Endothelial cell of umbilical vein (primary cell): ENCODE results near the gene SMC6. TPM values are rescaled to one million over a fixed set of nuclear protein-coding genes. Genes with fewer than 3 reads are reported as not detected.

Experiments
- BruUV-seq: library from RNA; stranded (reverse); fragments of 400-500 nt; replicated peaks from 2 replicates; lab custom pipeline; 2021; lab: Mats Ljungman, UMichigan
- CTCF ChIA-PET: fragments of 300-600, 350-600 bp; sonication (Branson Sonifier 250); formaldehyde crosslinking; loops from one replicate; lab custom pipeline; 2021; ENCODE audit warnings: antibody characterized with exemption, inconsistent platforms; lab: Charles Lee
- POLR2A ChIA-PET: fragments of 300-600, 350-600 bp; sonication (Branson Sonifier 250); formaldehyde crosslinking; loops from one replicate; lab custom pipeline; 2021; ENCODE audit warnings: antibody characterized with exemption, inconsistent platforms; lab: Charles Lee
- DNase-seq: peaks from one replicate; pipeline ENCODE4 v3.0.0-alpha.2; 2011; ENCODE audit warnings: low read depth, low spot score
- FAIRE-seq: peaks from 2 replicates; lab custom pipeline; 2011; peaks lifted over from hg19 to GRCh38; lab: Jason Lieb, UNC
- H2AFZ ChIP-seq: 2 replicates; pipeline ENCODE4 v1.6.0; 2012; ENCODE audit warnings: low read depth, low read length, control low read depth, inconsistent platforms
- H3K27ac ChIP-seq: 2 replicates; pipeline ENCODE4 v1.5.1; 2011; ENCODE audit warnings: low read depth, mild to moderate bottlenecking, control low read depth, low read length, moderate library complexity; ENCODE audit not compliant: insufficient read depth
- H3K27me3 ChIP-seq, 2 experiments: 2 replicates each; pipeline versions ENCODE4 v1.6.0 to v1.6.1; 2011; ENCODE audit warnings: low read length in 2 of 2, mixed read lengths in 1 of 2; ENCODE audit not compliant: control insufficient read depth in 2 of 2, insufficient read depth in 2 of 2
- H3K36me3 ChIP-seq, 2 experiments: 2 replicates in 1 of 2; 3 replicates in 1 of 2; pipeline ENCODE4 v1.5.1; 2011; ENCODE audit warnings: low read length in 2 of 2, mild to moderate bottlenecking in 1 of 2, moderate library complexity in 1 of 2; ENCODE audit not compliant: control insufficient read depth in 2 of 2, insufficient read depth in 2 of 2; ENCODE audit errors: extremely low read depth in 1 of 2
- H3K4me1 ChIP-seq: 3 replicates; pipeline ENCODE4 v1.5.1; 2011; ENCODE audit warnings: mild to moderate bottlenecking, low read length; ENCODE audit not compliant: control insufficient read depth, insufficient read depth; ENCODE audit errors: extremely low read depth
- H3K4me2 ChIP-seq: 2 replicates; pipeline ENCODE4 v1.6.1; 2011; ENCODE audit warnings: low read length, control low read depth, mixed read lengths; ENCODE audit not compliant: insufficient read depth
- H3K4me3 ChIP-seq, 3 experiments: fragments of 200-600 bp in 1 of 3; sonication (generic), shearing (Covaris generic) in 1 of 3; replicated peaks in 1 of 3; 2 replicates each; pipeline ENCODE4 v1.5.1; 2011 to 2016; ENCODE audit warnings: control low read depth in 3 of 3, low read length in 3 of 3, mild to moderate bottlenecking in 2 of 3, inconsistent platforms in 1 of 3, low read depth in 1 of 3, moderate library complexity in 1 of 3; ENCODE audit not compliant: insufficient read depth in 1 of 3
- H3K79me2 ChIP-seq: 2 replicates; pipeline ENCODE4 v1.6.0; 2012; ENCODE audit warnings: low read length, inconsistent platforms; ENCODE audit not compliant: control insufficient read depth, insufficient read depth
- H3K9ac ChIP-seq: replicated peaks from 2 replicates; pipeline ENCODE3; 2011; ENCODE audit warnings: low read length, control low read depth; ENCODE audit not compliant: insufficient read depth; ENCODE audit errors: extremely low read depth
- H3K9me1 ChIP-seq: replicated peaks from 3 replicates; pipeline ENCODE4 v1.6.0; 2011; ENCODE audit warnings: mild to moderate bottlenecking, low read length; ENCODE audit not compliant: control insufficient read depth, insufficient read depth; ENCODE audit errors: extremely low read depth
- H3K9me3 ChIP-seq: replicated peaks from 2 replicates; pipeline ENCODE4 v1.5.1; 2012; ENCODE audit warnings: low read length, inconsistent platforms; ENCODE audit not compliant: control insufficient read depth, insufficient read depth
- H4K20me1 ChIP-seq: replicated peaks from 2 replicates; pipeline ENCODE3; 2011; ENCODE audit warnings: mild to moderate bottlenecking, low read length; ENCODE audit not compliant: control insufficient read depth, insufficient read depth; ENCODE audit errors: extremely low read depth
- EZH2 ChIP-seq: IDR thresholded peaks from 2 replicates; pipeline ENCODE4 v1.6.1; 2012; ENCODE audit warnings: borderline replicate concordance, low read depth, mild to moderate bottlenecking, moderate library complexity, low read length, inconsistent platforms; ENCODE audit not compliant: severe bottlenecking
- FOS ChIP-seq: IDR thresholded peaks from 2 replicates; pipeline ENCODE4 v1.6.1; 2011; ENCODE audit warnings: mild to moderate bottlenecking, low read length, moderate library complexity, borderline replicate concordance; ENCODE audit not compliant: insufficient read depth
- GATA2 ChIP-seq: IDR thresholded peaks from 2 replicates; pipeline ENCODE4 v1.7.0; 2011; ENCODE audit warnings: low read depth, mild to moderate bottlenecking, moderate library complexity, mixed read lengths, low read length; ENCODE audit not compliant: insufficient read length, insufficient read depth
- JUN ChIP-seq: IDR thresholded peaks from 2 replicates; pipeline ENCODE4 v1.6.1; 2011; ENCODE audit warnings: borderline replicate concordance, low read depth; ENCODE audit not compliant: insufficient read length, insufficient read depth
- MYC ChIP-seq: IDR thresholded peaks from one replicate; pipeline ENCODE4 v1.6.1; 2011; ENCODE audit warnings: mild to moderate bottlenecking, low read depth, low read length
- POLR2A ChIP-seq: IDR thresholded peaks from 2 replicates; pipeline ENCODE4 v1.6.1; 2012; ENCODE audit warnings: low read depth, mild to moderate bottlenecking, control low read depth, low read length
- POLR2AphosphoS5 ChIP-seq: IDR thresholded peaks from 2 replicates; pipeline ENCODE4 v1.6.1; 2012; ENCODE audit warnings: low read depth, mild to moderate bottlenecking, control low read depth, low read length, moderate library complexity; ENCODE audit not compliant: insufficient read depth
- dilution Hi-C: fragments of 300-500 bp; cut with MboI; formaldehyde crosslinking; loops from one replicate; pipeline ENCODE4 v1.15.0; 2019; ENCODE audit warnings: low sequenced_read_pairs; ENCODE audit not compliant: extremely low pct_ligation_motif_present
- intact Hi-C: fragments of 100-400 bp; cut with micrococcal nuclease; formaldehyde crosslinking; loops from one replicate; pipeline ENCODE4 v1.10.0; 2022
- polyA plus RNA-seq, 4 experiments: library from polyadenylated mRNA; depleted of rRNA in 3 of 4; stranded (reverse) in 3 of 4; unstranded in 1 of 4; fragments of >200 nt; gene quantifications; 2 replicates each; pipeline versions ENCODE4 v1.2.1 to v1.2.3, GENCODE V29; 2011 to 2012; ENCODE audit warnings: missing spikeins in 1 of 4
- total RNA-seq: library from RNA; stranded (reverse); gene quantifications from 2 replicates; pipeline ENCODE4 v1.2.3, GENCODE V29; 2021
- TF ChIP-seq, protein P1 (sequence below), 2 donors: IDR thresholded peaks; 1 replicate in 1 of 2; 2 replicates in 1 of 2; pipeline ENCODE4 v1.5.1; 2011; ENCODE audit warnings: low read length in 2 of 2, mild to moderate bottlenecking in 2 of 2, moderate library complexity in 2 of 2, control low read depth in 1 of 2, inconsistent platforms in 1 of 2, low read depth in 1 of 2; ENCODE audit not compliant: insufficient read depth in 1 of 2; ENCODE audit errors: extremely low read depth in 1 of 2
- TF ChIP-seq, protein P2 (sequence below): IDR thresholded peaks from 2 replicates; pipeline ENCODE4 v1.6.1; 2011; ENCODE audit not compliant: insufficient read depth, insufficient read length

SMC6 gene
- total and polyA plus RNA-seq, 2 donors (not counting 3 experiments of a cell fraction or from before 2014, with no cell fraction given), result 7.7 to 38.3 TPM

DNA sequence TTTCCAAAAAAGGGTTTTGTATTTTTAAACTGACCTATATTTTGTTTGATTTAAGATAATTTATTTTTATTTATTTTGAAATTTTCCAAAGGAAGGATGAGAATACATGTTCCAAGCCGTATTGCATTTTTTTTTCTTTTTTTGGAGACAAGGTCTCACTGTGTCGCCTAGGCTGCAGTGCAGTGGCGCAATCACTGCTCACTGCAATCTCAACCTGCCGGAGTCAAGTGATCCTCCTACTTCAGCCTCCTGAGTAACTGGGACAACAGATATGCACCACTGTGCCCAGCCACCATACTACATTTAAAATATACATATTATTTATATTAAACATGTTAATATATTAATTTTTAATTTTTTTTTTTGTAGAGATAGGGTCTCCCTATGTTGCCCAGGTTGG lies 15.3 kb upstream of the SMC6 start:
- TF ChIP-seq EZH2 (no peak), JUN (no peak), POLR2A (no peak), GATA2 (no peak), FOS (no peak), MYC (no peak), POLR2AphosphoS5 (no peak)
- TF ChIP-seq, protein P1, sequence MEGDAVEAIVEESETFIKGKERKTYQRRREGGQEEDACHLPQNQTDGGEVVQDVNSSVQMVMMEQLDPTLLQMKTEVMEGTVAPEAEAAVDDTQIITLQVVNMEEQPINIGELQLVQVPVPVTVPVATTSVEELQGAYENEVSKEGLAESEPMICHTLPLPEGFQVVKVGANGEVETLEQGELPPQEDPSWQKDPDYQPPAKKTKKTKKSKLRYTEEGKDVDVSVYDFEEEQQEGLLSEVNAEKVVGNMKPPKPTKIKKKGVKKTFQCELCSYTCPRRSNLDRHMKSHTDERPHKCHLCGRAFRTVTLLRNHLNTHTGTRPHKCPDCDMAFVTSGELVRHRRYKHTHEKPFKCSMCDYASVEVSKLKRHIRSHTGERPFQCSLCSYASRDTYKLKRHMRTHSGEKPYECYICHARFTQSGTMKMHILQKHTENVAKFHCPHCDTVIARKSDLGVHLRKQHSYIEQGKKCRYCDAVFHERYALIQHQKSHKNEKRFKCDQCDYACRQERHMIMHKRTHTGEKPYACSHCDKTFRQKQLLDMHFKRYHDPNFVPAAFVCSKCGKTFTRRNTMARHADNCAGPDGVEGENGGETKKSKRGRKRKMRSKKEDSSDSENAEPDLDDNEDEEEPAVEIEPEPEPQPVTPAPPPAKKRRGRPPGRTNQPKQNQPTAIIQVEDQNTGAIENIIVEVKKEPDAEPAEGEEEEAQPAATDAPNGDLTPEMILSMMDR (IDR thresholded peaks at IDR 0.05; ENCODE audit: extremely low read depth in 1 of 2, insufficient read depth in 1 of 2, low read depth in 1 of 2, low read length in 2 of 2), result no peak
- TF ChIP-seq, protein P2, sequence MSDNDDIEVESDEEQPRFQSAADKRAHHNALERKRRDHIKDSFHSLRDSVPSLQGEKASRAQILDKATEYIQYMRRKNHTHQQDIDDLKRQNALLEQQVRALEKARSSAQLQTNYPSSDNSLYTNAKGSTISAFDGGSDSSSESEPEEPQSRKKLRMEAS, result no peak
- Histone ChIP-seq H3K9me3 (no peaks in the 10 kb centered on the region), H3K27me3 (no peaks in the 10 kb centered on the region), H3K9ac (no peak overlapping the region), H3K4me2 (no peak overlapping the region), H4K20me1 (no peaks in the 10 kb centered on the region), H3K4me1 (no peaks in the 10 kb centered on the region), H2AFZ (no peak overlapping the region), H3K27ac (no peak overlapping the region), H3K36me3 (peaks cover 0 to 11% of the 10 kb centered on the region in 2 experiments), H3K9me1 (no peaks in the 10 kb centered on the region), H3K4me3 (no peak overlapping the region), H3K79me2 (no peaks in the 10 kb centered on the region)
- ChIA-PET CTCF (no interaction called here), POLR2A (no interaction called here)
- BruUV-seq, result no TSS peak
- intact Hi-C loops, result no loop called here
- DNase-seq (no peak), FAIRE-seq (no peak)
- dilution Hi-C loops, result no loop called here
